Measurements from ENCODE around the gene ASNSD1.
"Not testable (repeated sequence)": the region's sequence is repeated elsewhere in the genome, so short reads cannot be mapped to it uniquely, and the experiment has no call there.

ASNSD1 gene

DNA sequence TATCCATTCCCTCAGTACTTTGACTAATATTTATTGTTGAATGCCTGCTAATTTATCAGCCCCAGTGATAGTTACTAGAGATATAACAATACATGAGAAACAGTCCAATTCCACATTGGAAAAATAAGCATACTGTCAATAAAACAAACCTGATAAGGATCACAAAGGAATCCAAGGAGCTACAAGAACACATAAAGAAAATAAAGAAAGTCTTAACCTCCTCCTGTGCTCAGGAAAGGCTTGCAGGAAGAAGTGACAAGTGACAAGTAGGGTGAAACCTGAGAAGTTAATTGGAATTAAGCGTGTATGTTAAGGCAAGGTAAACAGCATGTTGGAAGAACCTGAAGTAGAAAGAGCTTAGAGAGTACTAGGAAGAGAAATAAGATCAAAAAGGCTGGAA lies 20.3 kb upstream of the ASNSD1 start:
- no peak for DNase-seq (ENCODE audit: low read depth, low spot score)
- no peak overlapping the region for H3K4me3 ChIP-seq (ENCODE audit: low read length)

DNA sequence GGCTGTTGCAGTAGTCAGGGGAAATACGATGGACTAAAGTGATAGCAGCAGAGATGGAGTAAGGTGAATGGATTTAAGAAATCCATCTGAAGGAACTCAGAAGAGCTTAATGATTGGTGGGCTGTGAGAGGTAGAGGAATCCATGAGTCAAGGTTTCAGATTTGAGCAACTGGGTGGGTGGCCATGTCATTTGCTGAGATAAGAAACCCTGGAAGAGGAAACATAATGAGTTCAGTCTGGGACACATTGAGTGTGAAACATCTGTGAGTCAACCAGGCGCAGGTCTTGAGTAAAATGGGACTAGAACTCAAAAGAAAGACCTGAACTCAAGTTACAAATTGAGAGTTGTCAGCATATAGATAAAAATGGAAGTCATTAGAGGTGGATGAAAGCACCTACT lies 19.7 kb upstream of the ASNSD1 start:
- no peak overlapping the region for H3K4me3 ChIP-seq (ENCODE audit: low read length)

DNA sequence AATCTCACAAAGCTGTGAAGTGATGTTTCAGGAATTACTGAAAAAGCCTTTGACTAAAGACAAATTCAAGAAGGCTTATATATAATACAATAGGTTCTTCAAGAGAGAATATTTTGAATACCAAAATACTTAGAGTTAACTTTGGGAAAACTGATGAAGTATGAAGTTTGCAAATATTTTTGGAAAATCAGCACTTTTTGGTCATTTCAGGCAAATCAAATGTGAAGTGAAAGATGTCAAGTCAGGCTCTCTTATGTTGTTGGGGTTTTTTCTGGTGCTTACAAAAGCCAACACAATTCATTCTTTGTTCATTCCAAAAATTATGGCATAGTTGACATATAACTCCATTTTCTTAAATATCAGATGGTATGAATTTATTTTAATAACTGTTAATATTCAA lies 14.7 kb upstream of the ASNSD1 start:
- H3K4me3 ChIP-seq (ENCODE audit: low read length), result no peak overlapping the region
- no peak for DNase-seq (ENCODE audit: low read depth, low spot score)

More for the DNA sequence above, 19.7 kb upstream of the ASNSD1 start:
- DNase-seq (ENCODE audit: low read depth, low spot score), result no peak

DNA sequence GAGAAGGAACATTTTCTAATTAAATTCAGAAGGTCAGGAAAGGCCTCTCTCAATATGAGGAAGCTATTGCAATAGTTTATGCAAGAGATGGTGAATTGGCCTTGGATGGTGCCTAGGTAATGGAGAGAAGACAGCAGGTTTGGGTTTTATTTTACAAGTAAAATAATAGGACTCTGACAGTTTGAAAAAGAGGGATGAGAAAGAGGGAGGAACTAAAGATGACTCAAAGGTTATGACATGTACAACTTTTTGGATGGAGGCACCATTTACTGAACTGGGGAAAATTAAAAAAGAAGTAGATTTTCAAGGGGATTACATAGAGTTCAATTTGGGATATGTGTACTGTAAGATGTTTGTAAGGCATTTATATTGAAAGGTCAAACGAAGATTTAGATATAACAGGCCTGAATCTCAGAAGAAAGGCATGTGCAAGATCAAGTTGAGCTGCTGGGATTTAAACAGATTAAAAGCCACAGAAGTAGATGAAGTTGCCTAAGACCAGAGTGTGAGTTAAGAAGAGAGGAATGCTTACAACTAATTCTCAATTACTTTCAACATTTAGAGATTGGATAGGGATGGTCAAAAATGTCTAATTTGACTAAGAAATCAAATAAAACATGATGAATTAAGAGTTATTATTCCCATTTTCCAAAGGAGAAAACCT lies 12.3 kb upstream of the ASNSD1 start:
- DNase-seq (ENCODE audit: low read depth, low spot score), result no peak
- no peak overlapping the region for H3K4me3 ChIP-seq (ENCODE audit: low read length)

DNA sequence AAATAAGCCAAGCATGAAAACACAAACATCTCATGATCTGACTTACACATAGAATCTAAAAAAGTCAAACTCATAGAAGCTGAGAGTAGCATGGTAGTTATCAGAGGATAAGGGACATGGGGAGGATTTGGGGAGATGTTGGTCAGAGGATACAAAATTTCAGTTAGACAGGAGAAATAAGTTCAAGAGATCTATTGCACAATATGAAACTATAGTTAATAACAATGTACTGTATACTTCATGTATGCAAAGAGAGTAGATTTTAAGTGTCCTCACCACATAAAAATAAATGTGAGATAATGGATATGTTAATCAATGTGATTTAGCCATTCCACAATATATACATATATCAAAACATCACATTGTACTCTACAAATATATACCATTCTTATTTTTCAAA lies 10.0 kb upstream of the ASNSD1 start:
- H3K4me3 ChIP-seq (ENCODE audit: low read length), result no peak overlapping the region
- DNase-seq (ENCODE audit: low read depth, low spot score), result no peak

DNA sequence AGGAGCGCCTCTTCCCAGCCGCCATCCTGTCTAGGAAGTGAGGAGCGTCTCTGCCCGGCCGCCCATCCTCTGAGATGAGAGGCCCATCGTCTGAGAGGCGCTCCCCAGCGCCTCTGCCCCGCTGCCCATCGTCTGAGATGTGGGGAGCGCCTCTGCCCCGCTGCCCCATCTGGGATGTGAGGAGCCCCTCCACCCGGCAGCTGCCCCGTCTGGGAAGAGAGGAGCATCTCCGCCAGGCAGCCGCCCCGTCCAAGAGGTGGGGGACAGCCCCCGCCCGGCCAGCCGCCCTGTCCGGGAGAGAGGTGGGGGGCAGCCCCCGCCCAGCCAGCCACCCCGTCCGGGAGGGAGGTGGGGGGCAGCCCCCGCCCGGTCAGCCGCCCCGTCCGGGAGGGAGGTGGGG lies 7.8 kb upstream of the ASNSD1 start:
- H3K4me3 ChIP-seq (ENCODE audit: low read length); DNase-seq (ENCODE audit: low read depth, low spot score): not testable (repeated sequence)

DNA sequence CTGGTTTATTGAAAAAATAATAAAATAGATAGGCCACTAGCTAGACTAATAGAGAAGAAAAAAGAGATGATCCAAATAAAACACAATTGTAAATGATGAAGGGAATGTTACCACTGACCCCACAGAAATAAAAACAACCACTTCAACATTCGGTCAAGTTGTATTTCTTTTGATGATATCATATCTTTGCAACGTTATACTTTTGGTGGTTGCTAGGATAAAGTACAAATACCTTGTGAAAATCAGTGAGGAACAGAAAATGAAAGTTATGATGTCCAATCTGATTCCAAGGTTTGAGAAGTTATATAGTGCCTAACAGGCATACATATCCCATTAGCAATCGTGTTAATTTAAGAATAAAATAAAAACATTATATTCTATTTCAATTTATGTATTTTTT lies 6.6 kb upstream of the ASNSD1 start:
- H3K4me3 ChIP-seq (ENCODE audit: low read length), result no peak overlapping the region
- DNase-seq (ENCODE audit: low read depth, low spot score), result no peak

DNA sequence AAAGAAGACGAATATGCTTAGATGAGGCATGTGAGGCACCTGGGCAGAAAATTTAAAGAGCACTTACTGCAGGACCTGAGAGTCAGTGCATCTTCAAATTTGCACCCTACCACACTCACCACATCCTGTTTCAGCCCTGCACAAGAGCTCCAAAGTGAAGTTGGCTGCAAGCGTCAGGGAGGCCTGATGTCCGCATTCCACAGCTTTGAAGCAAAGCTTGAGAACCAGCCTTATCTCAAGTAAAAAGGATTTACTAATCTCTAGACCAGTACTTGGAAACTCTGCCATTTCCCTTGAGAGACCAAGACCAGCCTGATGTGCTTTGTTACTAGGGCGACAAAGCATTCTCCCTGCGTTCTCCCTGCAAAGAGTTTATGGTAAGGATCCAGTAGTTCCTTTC lies 3.4 kb upstream of the ASNSD1 start:
- peak overlapping the region; percentile 38 for H3K4me3 ChIP-seq (ENCODE audit: low read length)
- peak; percentile 95 for DNase-seq (ENCODE audit: low read depth, low spot score)

DNA sequence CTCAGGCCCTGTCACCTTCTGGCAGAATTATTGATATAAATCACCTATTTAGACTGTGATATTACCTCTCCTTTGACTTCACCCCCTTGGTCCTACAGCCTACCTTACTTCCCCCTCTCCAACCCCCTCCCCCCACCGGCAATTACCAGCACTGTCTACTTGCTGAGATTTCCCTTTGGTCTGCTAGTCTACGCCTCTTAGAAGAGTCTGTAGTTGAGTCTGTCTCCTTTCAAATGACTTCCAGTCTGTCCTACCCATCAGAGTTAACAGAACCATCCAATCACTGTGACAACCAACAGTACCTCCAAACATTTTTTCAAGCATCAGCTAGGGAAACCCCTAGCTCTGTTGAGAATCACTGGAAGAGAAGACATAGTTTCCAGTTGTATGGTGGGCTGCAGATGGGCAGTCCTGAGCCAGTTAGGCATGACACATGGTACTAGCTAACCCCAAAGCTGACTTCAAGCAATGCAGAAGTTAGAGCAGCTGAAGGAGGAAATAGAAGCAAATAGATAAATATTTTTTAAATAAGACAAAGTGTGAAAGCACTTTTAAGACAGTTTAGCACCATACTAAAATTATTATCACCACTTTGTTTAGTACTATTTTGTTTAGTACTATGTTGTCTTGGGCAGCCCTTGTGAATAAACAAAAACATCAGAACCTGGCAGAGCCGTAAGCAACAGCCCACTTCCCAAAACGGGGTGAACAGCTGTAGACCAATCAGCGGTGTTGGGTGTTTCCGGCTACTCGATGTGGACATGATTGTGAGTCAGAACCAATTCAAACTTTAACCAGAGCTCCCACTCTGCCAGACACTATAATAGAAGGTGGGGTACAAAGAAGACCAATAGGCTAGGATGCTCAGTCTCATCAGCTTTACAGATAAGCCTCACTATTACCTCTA lies 2.7 kb upstream of the ASNSD1 start:
- DNase-seq (ENCODE audit: low read depth, low spot score), result peak; percentile 51
- peak overlapping the region; percentile 38 for H3K4me3 ChIP-seq (ENCODE audit: low read length)

DNA sequence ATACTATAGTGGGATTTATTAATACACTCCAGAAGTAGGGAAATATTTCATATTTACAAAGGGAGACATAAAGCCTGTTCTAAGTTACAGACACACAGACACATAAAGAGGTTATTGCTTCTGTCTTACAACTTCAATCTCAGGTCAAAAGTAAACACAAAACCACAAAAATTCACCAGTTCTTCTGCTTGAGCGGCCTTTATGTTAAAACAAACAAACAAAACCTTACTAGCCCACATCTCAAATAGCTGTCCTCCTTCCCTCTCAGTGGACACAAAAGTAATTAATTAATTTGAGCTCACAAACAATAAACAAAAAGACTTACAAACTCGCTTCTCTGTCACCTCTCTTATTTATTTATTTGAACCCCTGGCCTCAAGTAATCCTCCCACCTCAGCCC lies 1.5 kb upstream of the ASNSD1 start:
- DNase-seq (ENCODE audit: low read depth, low spot score), result no peak
- no peak overlapping the region for H3K4me3 ChIP-seq (ENCODE audit: low read length)

DNA sequence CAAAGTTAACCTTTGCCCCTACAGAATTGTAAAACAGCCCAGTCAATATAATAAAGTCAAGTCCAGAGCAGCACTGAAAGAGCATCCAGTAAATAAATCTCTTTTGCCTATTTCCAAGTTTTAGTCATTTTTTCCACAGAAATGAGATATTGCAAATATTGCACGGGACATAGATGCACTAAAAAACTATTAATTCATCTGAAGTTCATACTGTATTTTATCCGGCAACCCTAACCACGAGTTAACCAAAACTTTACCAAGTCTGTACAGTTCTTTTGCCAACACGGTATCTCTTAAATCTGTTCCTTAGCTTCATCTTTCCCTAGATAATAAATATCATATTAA lies 484 bp upstream of the ASNSD1 start:
- no peak for DNase-seq (ENCODE audit: low read depth, low spot score)
- peak overlapping the region; percentile 6 for H3K4me3 ChIP-seq (ENCODE audit: low read length)

DNA sequence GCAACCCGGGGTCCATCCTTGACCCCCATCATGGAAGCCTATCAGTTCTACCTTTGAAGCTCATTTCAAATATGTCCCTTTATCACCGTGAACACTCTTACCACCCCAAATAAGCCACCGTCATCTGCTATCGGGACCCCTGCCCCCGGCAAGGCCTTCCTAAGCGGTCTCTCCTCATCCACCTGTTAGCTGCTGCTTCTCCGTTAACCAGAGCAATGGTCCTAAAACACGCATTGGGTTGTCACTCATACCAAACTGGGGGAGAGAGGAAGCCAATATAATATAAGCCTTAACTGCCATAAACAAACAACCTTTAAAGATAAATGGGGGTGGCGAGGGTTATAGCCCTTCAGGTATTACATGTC lies 680 bp downstream of the ASNSD1 start:
- H3K4me3 ChIP-seq (ENCODE audit: low read length), result peak overlapping the region; percentile 99
- no peak for DNase-seq (ENCODE audit: low read depth, low spot score)

DNA sequence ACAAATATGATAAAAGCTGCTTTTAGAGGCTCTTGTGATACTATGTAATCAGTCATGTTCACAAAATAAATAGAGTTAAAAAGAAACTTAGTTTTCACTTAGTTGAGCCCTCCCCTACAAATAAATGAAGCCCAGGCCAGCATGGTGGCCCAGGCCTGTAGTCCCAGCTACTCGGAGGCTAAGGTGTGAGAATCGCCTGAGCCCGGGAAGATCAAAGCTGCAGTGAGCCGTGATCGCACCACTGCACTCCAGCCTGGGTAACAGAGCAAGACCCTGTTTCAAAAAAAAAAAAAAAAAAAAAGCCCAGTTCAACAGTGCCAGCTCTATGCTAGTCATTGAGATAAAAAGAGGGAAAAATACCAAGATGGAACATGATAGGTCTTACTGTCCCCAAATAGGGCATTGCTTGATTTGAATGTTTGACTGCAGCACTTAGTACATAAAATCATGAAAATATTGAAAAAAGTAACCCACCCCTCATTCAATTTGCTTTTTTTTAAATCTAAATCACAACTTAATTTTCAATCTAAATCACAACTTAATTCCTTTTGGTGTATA lies 1.5 kb downstream of the ASNSD1 start:
- DNase-seq (ENCODE audit: low read depth, low spot score), result no peak
- H3K4me3 ChIP-seq (ENCODE audit: low read length), result peak overlapping the region; percentile 99

DNA sequence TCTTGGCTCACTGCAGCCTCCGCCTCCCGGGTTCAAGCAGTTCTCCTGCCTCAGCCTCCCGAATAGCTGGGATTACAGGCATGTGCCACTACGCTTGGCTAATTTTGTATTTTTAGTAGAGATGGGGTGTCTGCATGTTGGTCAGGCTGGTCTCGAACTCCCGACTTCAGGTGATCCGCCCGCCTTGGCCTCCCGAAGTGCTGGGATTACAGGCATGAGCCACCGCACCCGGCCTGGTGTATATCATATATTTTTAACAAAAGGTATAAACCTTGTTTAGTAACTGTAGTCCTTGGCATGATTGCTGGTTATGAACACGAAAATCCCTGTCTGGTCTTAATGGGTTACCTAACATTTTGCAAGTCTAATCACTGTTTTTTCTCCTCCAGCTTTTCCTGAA lies 2.1 kb downstream of the ASNSD1 start:
- DNase-seq (ENCODE audit: low read depth, low spot score); H3K4me3 ChIP-seq (ENCODE audit: low read length): not testable (repeated sequence)

DNA sequence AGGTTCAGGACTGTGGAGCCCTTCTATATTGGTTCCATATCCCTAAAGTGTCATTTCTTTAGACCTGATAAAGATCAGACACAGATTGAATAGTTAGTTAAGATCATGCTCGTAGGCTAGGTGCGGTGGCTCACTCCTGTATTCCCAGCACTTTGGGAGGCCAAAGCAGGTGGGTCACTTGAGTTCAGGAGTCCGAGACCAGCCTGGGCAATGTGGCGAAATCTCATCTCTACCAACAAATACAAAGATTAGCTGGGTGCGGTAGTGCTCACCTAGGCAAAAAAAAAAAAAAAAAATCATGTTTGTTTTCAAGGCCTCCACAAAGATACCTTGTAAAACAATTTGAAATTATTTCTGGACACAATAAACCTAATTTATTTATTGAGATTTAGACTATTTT lies 8.7 kb downstream of the ASNSD1 start:
- no peak overlapping the region for H3K4me3 ChIP-seq (ENCODE audit: low read length)
- no peak for DNase-seq (ENCODE audit: low read depth, low spot score)

DNA sequence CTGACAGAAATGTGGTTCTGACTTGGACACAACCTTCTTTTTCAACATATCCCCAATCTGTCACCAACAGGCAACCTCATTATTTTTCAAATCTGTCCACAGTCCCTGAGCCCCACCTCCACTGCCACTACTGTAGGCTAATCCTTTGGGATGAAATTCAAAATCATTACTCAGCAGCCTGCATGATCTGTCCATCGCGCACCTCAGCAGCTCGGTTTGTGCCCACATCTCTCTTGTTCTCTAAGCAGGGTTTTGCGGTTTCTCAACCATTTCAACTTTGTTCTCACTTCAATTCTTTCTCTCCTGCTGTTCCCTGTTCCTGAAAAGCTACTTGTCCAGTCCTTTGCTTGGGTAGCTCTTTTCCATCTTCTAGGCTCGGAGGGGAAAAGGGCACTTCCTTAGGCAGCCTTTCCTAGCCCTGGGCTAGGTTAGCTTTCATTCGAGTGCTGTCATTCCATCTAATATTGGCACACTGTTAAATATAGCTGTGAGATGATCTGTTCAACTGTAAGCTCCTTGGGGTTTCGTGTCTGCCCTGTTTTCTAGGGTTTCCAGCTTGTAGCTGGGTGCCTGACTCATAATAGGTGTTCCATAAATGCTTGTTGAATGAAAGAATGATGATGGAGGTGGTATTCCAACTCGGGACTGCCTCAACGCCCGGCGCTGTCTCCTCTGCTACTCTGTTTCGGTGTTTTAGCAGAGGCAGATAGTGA lies 12.6 kb downstream of the ASNSD1 start:
- H3K4me3 ChIP-seq (ENCODE audit: low read length), result no peak overlapping the region
- DNase-seq (ENCODE audit: low read depth, low spot score), result no peak

DNA sequence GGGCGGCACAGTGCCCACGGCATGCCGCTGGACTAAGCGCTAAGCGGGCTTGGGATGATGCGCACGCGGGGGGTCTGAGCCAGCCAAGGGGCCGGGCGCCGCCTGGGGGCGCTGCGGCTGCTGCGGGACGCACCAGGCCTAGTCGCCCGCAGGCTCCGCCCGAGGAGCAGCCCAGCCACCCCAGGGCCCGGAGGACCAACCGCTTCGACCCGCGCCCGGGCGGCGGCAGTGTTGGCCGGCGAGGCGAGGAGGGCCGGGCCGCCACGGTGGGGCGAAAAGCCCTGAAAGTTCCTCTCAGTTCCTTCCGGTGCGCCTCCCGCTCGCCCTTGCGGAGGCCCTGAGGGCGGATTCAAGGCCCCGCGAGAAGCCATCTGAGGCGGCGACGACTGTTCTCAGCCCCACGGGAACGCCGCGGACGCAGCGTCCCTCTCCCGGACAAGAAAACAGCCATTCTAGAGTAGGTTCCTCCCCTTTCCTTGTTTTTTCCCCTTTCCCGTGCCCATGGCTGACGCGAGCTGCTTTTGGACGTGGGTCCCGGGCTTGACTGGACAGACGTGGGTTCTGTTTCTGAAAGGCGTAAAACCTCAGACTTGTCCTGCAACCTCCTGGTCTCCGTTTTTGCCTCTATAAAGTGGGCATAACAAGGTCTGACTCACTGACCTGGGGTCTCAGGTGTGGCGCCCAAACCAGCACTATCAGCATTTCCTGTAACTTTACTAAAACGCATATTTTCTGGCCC lies 13.3 kb downstream of the ASNSD1 start, which contains the start of gene ANKAR:
TSS of gene ANKAR (plus strand) at position 297 of the 739 bp plus-strand sequence. CDS start 1,821 bp downstream, outside the sequence.
- DNase-seq (ENCODE audit: low read depth, low spot score), result no peak
- no peak within 1 kb of the TSS for H3K4me3 ChIP-seq (ENCODE audit: low read length)

DNA sequence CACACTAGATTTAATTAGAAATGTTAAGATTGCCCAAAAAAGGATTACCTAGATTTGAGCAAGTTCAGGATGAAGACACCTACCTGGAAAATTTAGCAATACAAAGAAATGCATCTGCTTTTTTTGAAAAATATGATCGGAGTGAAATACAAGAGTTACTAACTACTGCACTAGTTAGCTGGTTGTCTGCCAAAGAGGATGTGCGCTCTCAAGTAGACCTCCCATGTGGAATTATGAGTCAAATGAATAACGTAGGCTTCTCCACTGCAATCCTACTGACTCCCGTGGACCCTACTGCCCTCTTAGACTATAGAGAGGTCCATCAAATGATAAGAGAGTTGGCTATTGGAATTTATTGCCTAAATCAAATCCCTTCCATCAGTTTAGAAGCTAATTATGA lies 15.2 kb downstream of the ASNSD1 start:
- no peak for DNase-seq (ENCODE audit: low read depth, low spot score)
- H3K4me3 ChIP-seq (ENCODE audit: low read length), result no peak overlapping the region

DNA sequence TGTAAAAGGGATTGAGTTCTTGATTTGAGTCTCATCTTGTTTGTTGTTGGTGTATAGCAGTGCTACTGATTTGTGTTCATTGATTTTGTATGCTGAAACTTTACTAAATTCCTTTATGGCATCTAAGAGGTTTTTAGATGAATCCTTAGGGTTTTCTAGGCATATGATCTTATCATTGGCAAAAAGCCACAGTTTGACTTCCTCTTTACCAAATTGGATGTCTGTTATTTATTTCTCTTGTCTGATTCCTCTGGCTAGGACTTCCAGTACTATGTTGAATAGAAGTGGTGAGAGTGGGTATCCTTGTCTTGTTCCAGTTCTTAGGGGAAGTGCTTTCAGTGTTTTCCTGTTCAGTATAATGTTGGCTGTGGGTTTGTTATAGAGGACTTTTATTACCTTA lies 18.0 kb downstream of the ASNSD1 start:
- H3K4me3 ChIP-seq (ENCODE audit: low read length), result no peak overlapping the region
- no peak for DNase-seq (ENCODE audit: low read depth, low spot score)
